ENCODE results near the gene TUFT1.
A peak's percentile ranks its signal among the peaks of the same experiment; 100 is the strongest.

Gene TUFT1

DNA sequence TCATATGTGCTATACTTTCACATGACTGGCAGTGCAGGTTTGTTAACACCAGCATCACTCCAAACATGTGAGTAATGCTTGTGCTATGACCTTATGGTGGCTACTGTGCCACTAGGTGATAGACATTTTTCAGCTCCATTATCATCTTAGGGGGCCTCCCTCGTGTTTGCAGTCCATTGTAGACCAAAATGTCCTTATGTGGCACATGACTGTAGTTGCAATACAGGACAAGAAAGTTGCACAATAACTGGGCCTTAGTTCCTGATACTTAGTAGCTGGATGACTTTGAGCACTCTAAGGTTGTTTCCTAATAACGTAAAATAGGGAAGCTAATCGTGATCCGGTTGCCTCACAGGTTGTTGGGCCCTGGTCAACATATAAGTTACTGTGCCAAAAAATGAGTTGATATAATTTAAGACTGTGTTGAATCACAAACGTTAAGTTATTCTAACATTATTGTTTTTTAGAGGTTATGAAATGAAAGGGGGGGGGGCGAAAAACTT lies 71.2 kb downstream of the TUFT1 start:
- TF ChIP-seq, protein P1, sequence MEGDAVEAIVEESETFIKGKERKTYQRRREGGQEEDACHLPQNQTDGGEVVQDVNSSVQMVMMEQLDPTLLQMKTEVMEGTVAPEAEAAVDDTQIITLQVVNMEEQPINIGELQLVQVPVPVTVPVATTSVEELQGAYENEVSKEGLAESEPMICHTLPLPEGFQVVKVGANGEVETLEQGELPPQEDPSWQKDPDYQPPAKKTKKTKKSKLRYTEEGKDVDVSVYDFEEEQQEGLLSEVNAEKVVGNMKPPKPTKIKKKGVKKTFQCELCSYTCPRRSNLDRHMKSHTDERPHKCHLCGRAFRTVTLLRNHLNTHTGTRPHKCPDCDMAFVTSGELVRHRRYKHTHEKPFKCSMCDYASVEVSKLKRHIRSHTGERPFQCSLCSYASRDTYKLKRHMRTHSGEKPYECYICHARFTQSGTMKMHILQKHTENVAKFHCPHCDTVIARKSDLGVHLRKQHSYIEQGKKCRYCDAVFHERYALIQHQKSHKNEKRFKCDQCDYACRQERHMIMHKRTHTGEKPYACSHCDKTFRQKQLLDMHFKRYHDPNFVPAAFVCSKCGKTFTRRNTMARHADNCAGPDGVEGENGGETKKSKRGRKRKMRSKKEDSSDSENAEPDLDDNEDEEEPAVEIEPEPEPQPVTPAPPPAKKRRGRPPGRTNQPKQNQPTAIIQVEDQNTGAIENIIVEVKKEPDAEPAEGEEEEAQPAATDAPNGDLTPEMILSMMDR (IDR thresholded peaks at IDR 0.05; ENCODE audit: low read depth, low read length, missing control alignments), result no peak
- no peak for DNase-seq (ENCODE audit: low read depth)
- no peak overlapping the region; the same call in 1 of the 2 replicates for H3K4me3 ChIP-seq (ENCODE audit: low read depth, low read length)

DNA sequence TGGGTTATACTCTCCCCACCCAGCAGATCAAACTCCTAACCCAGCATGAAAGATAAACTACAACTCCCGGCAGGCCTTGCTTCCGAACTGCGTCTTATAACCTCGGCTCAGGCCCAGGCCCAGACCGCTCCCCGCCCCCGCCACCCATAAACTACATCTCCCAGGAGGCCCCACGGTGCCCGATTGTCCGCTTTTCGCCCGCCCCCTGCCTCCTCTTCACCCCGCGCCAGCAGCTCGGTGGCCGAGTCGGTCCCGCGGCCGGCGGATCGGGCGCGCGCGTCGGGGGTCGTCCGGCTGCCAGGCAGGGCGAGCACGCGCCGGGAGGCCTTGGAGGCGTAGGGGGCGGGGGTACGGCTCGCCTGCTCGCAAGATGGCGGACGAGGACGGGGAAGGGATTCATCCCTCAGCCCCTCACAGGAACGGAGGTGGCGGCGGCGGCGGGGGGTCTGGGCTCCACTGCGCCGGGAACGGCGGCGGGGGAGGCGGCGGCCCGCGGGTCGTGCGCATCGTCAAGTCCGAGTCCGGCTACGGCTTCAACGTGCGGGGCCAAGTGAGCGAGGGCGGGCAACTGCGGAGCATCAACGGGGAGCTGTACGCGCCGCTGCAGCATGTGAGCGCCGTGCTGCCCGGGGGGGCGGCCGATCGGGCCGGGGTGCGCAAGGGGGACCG lies 71.9 kb downstream of the TUFT1 start, which contains the start of gene SNX27:
Gene SNX27 (plus strand): TSS at position 219 of the 669 bp plus-strand sequence. CDS start 152 bp downstream, at position 371.
- DNase-seq (ENCODE audit: low read depth), result peak; percentile 66
- TF ChIP-seq, protein P1 (IDR thresholded peaks at IDR 0.05; ENCODE audit: low read depth, low read length, missing control alignments), result no peak
- H3K4me3 ChIP-seq (ENCODE audit: low read depth, low read length), result peak within 1 kb of the TSS; percentile 76

DNA sequence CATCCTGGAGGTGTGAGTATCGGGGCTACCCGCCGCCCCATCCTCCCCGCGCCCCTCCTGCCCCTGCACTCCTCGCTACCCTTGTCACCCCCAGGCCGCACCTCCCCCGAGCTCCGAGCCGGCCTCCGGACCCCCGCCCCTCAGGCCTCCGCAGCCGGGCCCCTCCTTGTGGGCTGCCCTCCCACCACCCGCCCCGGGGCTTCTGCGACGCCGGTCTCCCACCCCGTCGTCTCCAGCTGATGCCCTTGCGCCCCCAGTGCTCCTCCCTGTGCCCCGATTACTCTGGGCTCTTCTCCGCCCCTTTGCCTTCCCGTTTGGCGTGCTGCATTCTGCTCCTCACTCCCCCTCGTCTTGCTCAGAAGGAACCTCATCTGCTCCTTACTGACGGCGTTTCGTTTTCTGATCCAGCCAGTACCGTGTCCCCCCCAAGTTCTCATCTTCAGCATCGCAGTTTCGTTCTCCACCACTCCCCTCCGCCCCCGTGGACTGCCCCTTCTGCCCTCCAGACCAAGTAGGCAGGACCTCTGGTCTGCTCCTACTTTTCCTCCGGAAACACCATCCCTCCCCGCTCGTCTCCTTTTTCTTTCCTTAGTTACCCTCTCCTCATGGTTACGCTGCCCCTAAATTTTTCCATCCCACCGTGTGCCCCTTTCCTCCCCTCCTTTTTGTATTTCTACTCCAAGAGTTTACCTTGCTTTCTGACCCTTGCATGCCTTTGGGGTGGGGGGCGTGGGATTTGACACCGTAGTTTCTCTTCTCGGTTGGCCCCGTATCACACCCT lies 72.6 kb downstream of the TUFT1 start:
- TF ChIP-seq, protein P1 (IDR thresholded peaks at IDR 0.05; ENCODE audit: low read depth, low read length, missing control alignments), result no peak
- H3K4me3 ChIP-seq (ENCODE audit: low read depth, low read length), result peak overlapping the region; percentile 76
- no peak for DNase-seq (ENCODE audit: low read depth)

DNA sequence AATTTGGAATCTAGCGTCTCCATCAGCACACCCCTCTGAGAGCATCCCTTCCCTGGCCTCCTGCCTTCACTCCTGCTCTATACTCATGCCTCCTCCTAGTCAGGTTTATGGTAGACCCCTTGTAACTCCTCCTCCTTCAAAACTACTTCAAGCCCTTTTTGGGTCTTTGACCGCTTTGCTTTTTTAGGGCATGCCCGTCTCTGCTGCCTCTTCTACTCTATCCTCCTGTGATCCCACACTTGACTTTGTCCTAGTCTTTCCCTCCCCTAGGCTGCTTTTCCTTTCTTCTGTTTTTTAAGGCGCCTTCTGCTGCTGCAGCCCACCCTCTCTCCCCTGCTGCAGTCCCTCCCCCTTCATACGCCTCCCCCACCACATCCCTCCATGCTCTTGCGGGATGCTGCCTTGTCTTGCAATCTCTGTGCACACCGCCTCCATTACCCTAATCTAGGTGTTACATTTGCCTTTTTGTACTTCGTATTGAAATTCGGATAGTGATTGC lies 73.2 kb downstream of the TUFT1 start:
- no peak for DNase-seq (ENCODE audit: low read depth)
- TF ChIP-seq, protein P1 (IDR thresholded peaks at IDR 0.05; ENCODE audit: low read depth, low read length, missing control alignments), result no peak
- H3K4me3 ChIP-seq (ENCODE audit: low read depth, low read length), result peak overlapping the region; percentile 76

DNA sequence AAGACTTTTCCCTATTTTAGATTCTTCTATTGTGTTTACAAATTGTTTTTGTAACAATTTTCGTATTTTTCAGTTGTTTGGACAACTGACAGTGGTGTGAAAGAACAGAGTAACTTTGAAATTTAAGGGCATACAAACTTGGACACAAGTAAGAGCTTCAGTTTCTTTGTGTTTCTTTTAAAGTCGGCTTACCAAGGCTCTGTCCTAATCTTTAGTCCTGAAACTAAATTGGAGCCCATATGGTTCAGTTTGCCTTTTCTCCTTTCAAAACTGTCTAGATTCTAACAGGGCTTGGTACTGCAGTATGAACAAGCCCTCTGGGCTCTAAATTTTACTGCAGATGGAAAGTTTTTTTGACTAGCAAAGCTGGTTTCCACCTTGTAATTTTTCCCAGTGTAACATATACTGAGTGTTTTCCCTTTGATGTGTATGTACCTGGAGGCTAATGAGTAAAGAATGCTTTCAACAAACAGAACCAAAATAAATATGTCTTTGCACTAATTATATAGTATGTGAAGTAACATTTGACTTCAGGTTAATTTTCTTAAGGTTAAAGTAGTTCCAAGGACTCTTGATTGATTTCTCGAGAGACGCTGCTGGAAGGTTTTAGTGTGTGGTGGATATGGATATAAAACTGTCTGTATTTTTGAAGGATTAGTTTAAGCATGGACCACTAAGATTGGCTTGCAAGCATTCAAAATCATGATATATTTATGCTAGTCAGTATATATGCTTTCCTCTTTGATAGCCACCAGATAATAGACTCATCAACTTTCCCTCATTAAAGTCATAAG lies 75.8 kb downstream of the TUFT1 start:
- DNase-seq (ENCODE audit: low read depth), result no peak
- no peak overlapping the region for H3K4me3 ChIP-seq (ENCODE audit: low read depth, low read length)
- TF ChIP-seq, protein P1 (IDR thresholded peaks at IDR 0.05; ENCODE audit: low read depth, low read length, missing control alignments), result no peak

DNA sequence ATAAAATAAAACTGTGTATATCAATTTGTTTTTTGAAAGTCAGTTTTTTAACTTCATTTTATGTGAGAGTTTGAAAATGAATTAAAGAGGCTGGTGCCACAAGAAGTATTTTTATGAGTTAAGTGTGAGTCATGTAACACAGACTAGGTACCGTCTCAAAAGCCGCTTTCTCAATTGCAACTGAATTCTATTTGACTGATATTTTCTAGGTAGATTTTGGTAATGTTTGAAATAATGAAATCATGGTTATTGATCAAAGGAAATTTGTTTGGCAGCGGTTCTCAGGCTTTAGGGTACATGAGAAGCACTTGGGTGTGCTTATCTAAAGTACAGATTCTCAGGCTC lies 76.4 kb downstream of the TUFT1 start:
- TF ChIP-seq, protein P1 (IDR thresholded peaks at IDR 0.05; ENCODE audit: low read depth, low read length, missing control alignments), result no peak
- no peak for DNase-seq (ENCODE audit: low read depth)
- H3K4me3 ChIP-seq (ENCODE audit: low read depth, low read length), result no peak overlapping the region

All from GM12864 (cell line).